ENCODE data around the gene TMEM106A.
"Not testable (repeated sequence)": the region's sequence is repeated elsewhere in the genome, so short reads cannot be mapped to it uniquely, and the experiment has no call there.

- not testable (repeated sequence) for TF ChIP-seq POLR2AphosphoS5, EP300 (IDR thresholded peaks at IDR 0.05)
These were observed 45.7 kb upstream of the TMEM106A start for GRCh38 chr17:43165971-43166370.
